ENCODE measurements around the gene AKR1B1. TPM values are rescaled to one million over a fixed set of nuclear protein-coding genes. Genes with fewer than 3 reads are reported as not detected.

Gene AKR1B1
- total RNA-seq, 1 experiment from 2014 or later: 135 TPM

GRCh38 chr7:134448356-134449229 is 10.3 kb downstream of the AKR1B1 start:
- no peaks in the 10 kb centered on the region for H3K27me3 Mint-ChIP-seq (ENCODE audit: low read depth)
- no peaks in the 10 kb centered on the region for H3K9me3 Mint-ChIP-seq
- POLR2A ChIA-PET: no interaction called here
- no peak overlapping the region for H3K4me3 Mint-ChIP-seq
- DNase-seq (ENCODE audit: low spot score) (no peak), ATAC-seq (no peak)
- 0 out of 2 replicates have a peak, but pooled peaks cover 2% of the 10 kb centered on the region for H3K4me1 Mint-ChIP-seq
- TF ChIP-seq NR1H2 (CRISPR knock-in tag; IDR thresholded peaks at IDR 0.05) (no peak), ELF4 (CRISPR knock-in tag; IDR thresholded peaks at IDR 0.05; ENCODE audit: low read depth) (no peak), JUN (CRISPR knock-in tag; IDR thresholded peaks at IDR 0.05) (no peak), ZNF671 (CRISPR knock-in tag; IDR thresholded peaks at IDR 0.05) (no peak), ZNF512 (CRISPR knock-in tag; IDR thresholded peaks at IDR 0.05; ENCODE audit: borderline replicate concordance) (no peak), CTCF (IDR thresholded peaks at IDR 0.05) (no peak)
- TF ChIP-seq, protein P1, sequence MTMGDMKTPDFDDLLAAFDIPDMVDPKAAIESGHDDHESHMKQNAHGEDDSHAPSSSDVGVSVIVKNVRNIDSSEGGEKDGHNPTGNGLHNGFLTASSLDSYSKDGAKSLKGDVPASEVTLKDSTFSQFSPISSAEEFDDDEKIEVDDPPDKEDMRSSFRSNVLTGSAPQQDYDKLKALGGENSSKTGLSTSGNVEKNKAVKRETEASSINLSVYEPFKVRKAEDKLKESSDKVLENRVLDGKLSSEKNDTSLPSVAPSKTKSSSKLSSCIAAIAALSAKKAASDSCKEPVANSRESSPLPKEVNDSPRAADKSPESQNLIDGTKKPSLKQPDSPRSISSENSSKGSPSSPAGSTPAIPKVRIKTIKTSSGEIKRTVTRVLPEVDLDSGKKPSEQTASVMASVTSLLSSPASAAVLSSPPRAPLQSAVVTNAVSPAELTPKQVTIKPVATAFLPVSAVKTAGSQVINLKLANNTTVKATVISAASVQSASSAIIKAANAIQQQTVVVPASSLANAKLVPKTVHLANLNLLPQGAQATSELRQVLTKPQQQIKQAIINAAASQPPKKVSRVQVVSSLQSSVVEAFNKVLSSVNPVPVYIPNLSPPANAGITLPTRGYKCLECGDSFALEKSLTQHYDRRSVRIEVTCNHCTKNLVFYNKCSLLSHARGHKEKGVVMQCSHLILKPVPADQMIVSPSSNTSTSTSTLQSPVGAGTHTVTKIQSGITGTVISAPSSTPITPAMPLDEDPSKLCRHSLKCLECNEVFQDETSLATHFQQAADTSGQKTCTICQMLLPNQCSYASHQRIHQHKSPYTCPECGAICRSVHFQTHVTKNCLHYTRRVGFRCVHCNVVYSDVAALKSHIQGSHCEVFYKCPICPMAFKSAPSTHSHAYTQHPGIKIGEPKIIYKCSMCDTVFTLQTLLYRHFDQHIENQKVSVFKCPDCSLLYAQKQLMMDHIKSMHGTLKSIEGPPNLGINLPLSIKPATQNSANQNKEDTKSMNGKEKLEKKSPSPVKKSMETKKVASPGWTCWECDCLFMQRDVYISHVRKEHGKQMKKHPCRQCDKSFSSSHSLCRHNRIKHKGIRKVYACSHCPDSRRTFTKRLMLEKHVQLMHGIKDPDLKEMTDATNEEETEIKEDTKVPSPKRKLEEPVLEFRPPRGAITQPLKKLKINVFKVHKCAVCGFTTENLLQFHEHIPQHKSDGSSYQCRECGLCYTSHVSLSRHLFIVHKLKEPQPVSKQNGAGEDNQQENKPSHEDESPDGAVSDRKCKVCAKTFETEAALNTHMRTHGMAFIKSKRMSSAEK (CRISPR knock-in tag; IDR thresholded peaks at IDR 0.05; ENCODE audit: borderline replicate concordance): no peak
- TF ChIP-seq, protein P2, sequence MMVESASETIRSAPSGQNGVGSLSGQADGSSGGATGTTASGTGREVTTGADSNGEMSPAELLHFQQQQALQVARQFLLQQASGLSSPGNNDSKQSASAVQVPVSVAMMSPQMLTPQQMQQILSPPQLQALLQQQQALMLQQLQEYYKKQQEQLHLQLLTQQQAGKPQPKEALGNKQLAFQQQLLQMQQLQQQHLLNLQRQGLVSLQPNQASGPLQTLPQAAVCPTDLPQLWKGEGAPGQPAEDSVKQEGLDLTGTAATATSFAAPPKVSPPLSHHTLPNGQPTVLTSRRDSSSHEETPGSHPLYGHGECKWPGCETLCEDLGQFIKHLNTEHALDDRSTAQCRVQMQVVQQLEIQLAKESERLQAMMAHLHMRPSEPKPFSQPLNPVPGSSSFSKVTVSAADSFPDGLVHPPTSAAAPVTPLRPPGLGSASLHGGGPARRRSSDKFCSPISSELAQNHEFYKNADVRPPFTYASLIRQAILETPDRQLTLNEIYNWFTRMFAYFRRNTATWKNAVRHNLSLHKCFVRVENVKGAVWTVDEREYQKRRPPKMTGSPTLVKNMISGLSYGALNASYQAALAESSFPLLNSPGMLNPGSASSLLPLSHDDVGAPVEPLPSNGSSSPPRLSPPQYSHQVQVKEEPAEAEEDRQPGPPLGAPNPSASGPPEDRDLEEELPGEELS (CRISPR knock-in tag; IDR thresholded peaks at IDR 0.05): no peak
- no peak overlapping the region for H3K27ac Mint-ChIP-seq
- H3K36me3 Mint-ChIP-seq: peaks cover 69% of the 10 kb centered on the region
- CTCF ChIA-PET: no interaction called here

- no peak overlapping the region for H3K4me3 Mint-ChIP-seq
- POLR2A ChIA-PET: no interaction called here
- H3K4me1 Mint-ChIP-seq: no peaks in the 10 kb centered on the region
- H3K36me3 Mint-ChIP-seq: peaks cover 82% of the 10 kb centered on the region
- TF ChIP-seq, protein P3, sequence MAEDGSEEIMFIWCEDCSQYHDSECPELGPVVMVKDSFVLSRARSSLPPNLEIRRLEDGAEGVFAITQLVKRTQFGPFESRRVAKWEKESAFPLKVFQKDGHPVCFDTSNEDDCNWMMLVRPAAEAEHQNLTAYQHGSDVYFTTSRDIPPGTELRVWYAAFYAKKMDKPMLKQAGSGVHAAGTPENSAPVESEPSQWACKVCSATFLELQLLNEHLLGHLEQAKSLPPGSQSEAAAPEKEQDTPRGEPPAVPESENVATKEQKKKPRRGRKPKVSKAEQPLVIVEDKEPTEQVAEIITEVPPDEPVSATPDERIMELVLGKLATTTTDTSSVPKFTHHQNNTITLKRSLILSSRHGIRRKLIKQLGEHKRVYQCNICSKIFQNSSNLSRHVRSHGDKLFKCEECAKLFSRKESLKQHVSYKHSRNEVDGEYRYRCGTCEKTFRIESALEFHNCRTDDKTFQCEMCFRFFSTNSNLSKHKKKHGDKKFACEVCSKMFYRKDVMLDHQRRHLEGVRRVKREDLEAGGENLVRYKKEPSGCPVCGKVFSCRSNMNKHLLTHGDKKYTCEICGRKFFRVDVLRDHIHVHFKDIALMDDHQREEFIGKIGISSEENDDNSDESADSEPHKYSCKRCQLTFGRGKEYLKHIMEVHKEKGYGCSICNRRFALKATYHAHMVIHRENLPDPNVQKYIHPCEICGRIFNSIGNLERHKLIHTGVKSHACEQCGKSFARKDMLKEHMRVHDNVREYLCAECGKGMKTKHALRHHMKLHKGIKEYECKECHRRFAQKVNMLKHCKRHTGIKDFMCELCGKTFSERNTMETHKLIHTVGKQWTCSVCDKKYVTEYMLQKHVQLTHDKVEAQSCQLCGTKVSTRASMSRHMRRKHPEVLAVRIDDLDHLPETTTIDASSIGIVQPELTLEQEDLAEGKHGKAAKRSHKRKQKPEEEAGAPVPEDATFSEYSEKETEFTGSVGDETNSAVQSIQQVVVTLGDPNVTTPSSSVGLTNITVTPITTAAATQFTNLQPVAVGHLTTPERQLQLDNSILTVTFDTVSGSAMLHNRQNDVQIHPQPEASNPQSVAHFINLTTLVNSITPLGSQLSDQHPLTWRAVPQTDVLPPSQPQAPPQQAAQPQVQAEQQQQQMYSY (CRISPR knock-in tag; IDR thresholded peaks at IDR 0.05): no peak
- TF ChIP-seq CDX4 (CRISPR knock-in tag; IDR thresholded peaks at IDR 0.05; ENCODE audit: borderline replicate concordance) (no peak), TCF7 (CRISPR knock-in tag; IDR thresholded peaks at IDR 0.05; ENCODE audit: low read depth) (no peak), OVOL2 (CRISPR knock-in tag; IDR thresholded peaks at IDR 0.05; ENCODE audit: borderline replicate concordance) (no peak), NFYB (CRISPR knock-in tag; conservative IDR thresholded peaks at IDR 0.05; ENCODE audit: low read depth) (no peak), ZNF396 (CRISPR knock-in tag; IDR thresholded peaks at IDR 0.05; ENCODE audit: borderline replicate concordance) (no peak), ZNF423 (CRISPR knock-in tag; IDR thresholded peaks at IDR 0.05) (no peak), NR3C1 (CRISPR knock-in tag; conservative IDR thresholded peaks at IDR 0.05; ENCODE audit: low read depth) (no peak), JUN (CRISPR knock-in tag; IDR thresholded peaks at IDR 0.05) (no peak)
- no peak for ATAC-seq
- CTCF ChIA-PET: interaction anchor here (1.9 kb wide), 1 partner anchor 15 kb away, joined by 8 read pairs; no protein-coding TSS in a partner anchor
- no peaks in the 10 kb centered on the region for H3K9me3 Mint-ChIP-seq
- H3K27ac Mint-ChIP-seq: no peak overlapping the region
- H3K27me3 Mint-ChIP-seq (ENCODE audit: low read depth): no peaks in the 10 kb centered on the region
- DNase-seq (ENCODE audit: low spot score): no peak
These were observed 11.5 kb downstream of the AKR1B1 start for GRCh38 chr7:134447383-134447782.
